Upper lobe of left lung (tissue), 6 donors: ENCODE results near the gene ERMAP. TPM values are rescaled to one million over a fixed set of nuclear protein-coding genes. Genes with fewer than 3 reads are reported as not detected.
A peak's percentile ranks its signal among the peaks of the same experiment; 100 is the strongest.

Experiments
- ATAC-seq, 2 donors: fragments of 200-7000 bp; cut with Tn5 transposase; one replicate each; pipeline ENCODE4 v1.9.1; 2022; ENCODE audit warnings: mild to moderate bottlenecking in 2 of 2, moderate library complexity in 2 of 2; ENCODE audit not compliant: low FRiP score in 2 of 2
- DNase-seq, 2 donors: peaks; one replicate each; pipeline ENCODE4 v3.0.0-alpha.2; 2019 to 2020
- H3K27ac ChIP-seq, 4 donors: fragments of 200-600 bp; sonication (generic); one replicate each; pipeline ENCODE4 v1.5.1; 2016 to 2019
- H3K27me3 ChIP-seq, 4 donors: fragments of 200-600 bp; sonication (generic); one replicate each; pipeline ENCODE4 v1.5.1; 2017 to 2019
- H3K36me3 ChIP-seq, 4 donors: fragments of 200-600 bp; sonication (generic); one replicate each; pipeline ENCODE4 v1.5.1; 2016 to 2019
- H3K4me1 ChIP-seq, 4 donors: fragments of 200-600 bp; sonication (generic); one replicate each; pipeline ENCODE4 v1.5.1; 2018 to 2019
- H3K4me3 ChIP-seq, 4 donors: fragments of 200-600 bp; sonication (generic); one replicate each; pipeline ENCODE4 v1.5.1; 2017 to 2019; ENCODE audit warnings: mild to moderate bottlenecking in 2 of 4, moderate library complexity in 1 of 4
- H3K9me3 ChIP-seq, 4 donors: fragments of 200-600 bp; sonication (generic); one replicate each; pipeline ENCODE4 v1.5.1; 2018 to 2019
- CTCF ChIP-seq, 6 experiments: fragments of 450-650 bp in 4 of 6; fragments of 200-600 bp in 2 of 6; sonication (generic) in 2 of 6; IDR thresholded peaks; one replicate each; pipeline ENCODE4 v1.5.1; 2016 to 2019; ENCODE audit warnings: antibody characterized with exemption in 6 of 6
- EP300 ChIP-seq, 4 donors: sonication (generic); formaldehyde crosslinking; IDR thresholded peaks; one replicate each; pipeline ENCODE4 v1.5.1; 2017; ENCODE audit warnings: antibody characterized with exemption in 4 of 4, control low read depth in 2 of 4
- POLR2A ChIP-seq, 4 donors: fragments of 450-650 bp; IDR thresholded peaks; one replicate each; pipeline ENCODE4 v1.5.1; 2016 to 2017; ENCODE audit warnings: antibody characterized with exemption in 4 of 4, mild to moderate bottlenecking in 2 of 4
- POLR2AphosphoS5 ChIP-seq, 2 donors: sonication (generic); formaldehyde crosslinking; IDR thresholded peaks; one replicate each; pipeline ENCODE4 v1.5.1; 2017; ENCODE audit warnings: antibody characterized with exemption in 2 of 2
- WGBS, 2 donors: methylation state at CpG; one replicate each; pipeline ENCODE4 v1.1.5; 2017 to 2018; 5-methylcytosine and 5-hydroxymethylcytosine counted together
- total RNA-seq, 6 donors: library from RNA; depleted of rRNA in 4 of 6; stranded (reverse); fragments of >200 nt in 4 of 6; gene quantifications; one replicate each; pipeline versions ENCODE4 v1.1.0 to v1.2.1, GENCODE V29; 2016 to 2021
- donor health status: DM: no; HTN: no; CAD: no; lungs with moderate emphysema.
- donor health status: DM: no; HTN: yes; CAD: no; lungs with severe emphysema.

Gene ERMAP
- total RNA-seq, 6 donors from 2014 or later, result 11.6 to 41.9 (median 14.9) TPM

GRCh38 chr1:42891465-42892138, 74.7 kb downstream of the ERMAP start:
- no peak overlapping the region for H3K27ac ChIP-seq

More at GRCh38 chr1:42891465-42892138, 74.7 kb downstream of the ERMAP start:
- no peak for TF ChIP-seq POLR2A (IDR thresholded peaks at IDR 0.05)
- TF ChIP-seq POLR2AphosphoS5 (IDR thresholded peaks at IDR 0.05), result no peak
- no peak for TF ChIP-seq CTCF (IDR thresholded peaks at IDR 0.05)
- TF ChIP-seq EP300 (IDR thresholded peaks at IDR 0.05), result no peak
- ATAC-seq (peak in 1 of 2 donors; percentile 91), DNase-seq (peak in 1 of 2 donors; percentile 75)
- Histone ChIP-seq H3K36me3 (no peaks in the 10 kb centered on the region), H3K9me3 (no peaks in the 10 kb centered on the region), H3K4me1 (peaks cover 0 to 3% (median 0%) of the 10 kb centered on the region in 4 donors), H3K27me3 (no peaks in the 10 kb centered on the region), H3K4me3 (no peak overlapping the region)
- WGBS, 2 donors, result 50 to 52% methylated on average over 5 of the region's 5 CpGs

Other genes starting within 250 kb of the ERMAP start
- 10 to 100 TPM; 18.2 to 50.3 (median 29.1) TPM for gene PPIH, start 158.7 kb upstream of the ERMAP start, total RNA-seq
- 100 to 1,000 TPM; 309 to 564 (median 516) TPM for gene YBX1, start 134.7 kb upstream of the ERMAP start, total RNA-seq
- gene CLDN19, start 76.9 kb upstream of the ERMAP start, total RNA-seq, result not detected
- 10 to 100 TPM; 21.0 to 58.7 (median 35.3) TPM for gene P3H1, start 50.1 kb upstream of the ERMAP start, total RNA-seq
- 1 to 10 TPM in 5 of 6 donors, under 1 TPM in 1; 0.55 to 7.4 (median 2.5) TPM for gene C1orf50, start 49.9 kb upstream of the ERMAP start, total RNA-seq
- gene TMEM269, start 32.1 kb upstream of the ERMAP start, total RNA-seq, result 1 to 10 TPM in 1 of 6 donors, under 1 TPM in 3, not detected in 2; 0.07 to 2.1 (median 0.14) TPM
- gene SVBP, start 275 bp downstream of the ERMAP start, total RNA-seq, result 10 to 100 TPM in 5 of 6 donors, 1 to 10 TPM in 1; 5.9 to 32.5 (median 15.4) TPM
- 10 to 100 TPM in 2 of 6 donors, 1 to 10 TPM in 4; 7.0 to 17.8 (median 9.4) TPM for gene ZNF691, start 29.5 kb downstream of the ERMAP start, total RNA-seq
- 10 to 100 TPM in 3 of 6 donors, 1 to 10 TPM in 3; 6.3 to 24.3 (median 10.5) TPM for gene SLC2A1, start 141.7 kb downstream of the ERMAP start, total RNA-seq